H1 (cell line): Measurements from ENCODE around the gene ZBP1. TPM values are rescaled to one million over a fixed set of nuclear protein-coding genes. Genes with fewer than 3 reads are reported as not detected.

Experiments
- CTCF ChIA-PET: fragments of 300-600 bp; sonication (Branson Sonifier 250); formaldehyde crosslinking; loops from one replicate; lab custom pipeline; 2021; ENCODE audit not compliant: partially characterized antibody; lab: Charles Lee
- POLR2A ChIA-PET: fragments of 300-600 bp; sonication (Branson Sonifier 250); formaldehyde crosslinking; loops from one replicate; lab custom pipeline; 2021; ENCODE audit warnings: inconsistent platforms; ENCODE audit not compliant: partially characterized antibody; lab: Charles Lee
- DNase-seq, 2 experiments: peaks; one replicate each; pipeline versions ENCODE4 v3.0.0 to v3.0.0-alpha.2; 2010 to 2022; ENCODE audit warnings: low spot score in 2 of 2, low read depth in 1 of 2, mixed read lengths in 1 of 2
- FAIRE-seq: peaks from 2 replicates; lab custom pipeline; 2011; peaks lifted over from hg19 to GRCh38; lab: Jason Lieb, UNC
- H2AFZ ChIP-seq: 2 replicates; pipeline ENCODE4 v1.8.1; 2012; ENCODE audit warnings: low read length, inconsistent platforms
- H2AK5ac ChIP-seq: 2 replicates; pipeline ENCODE4 v1.6.1; 2013; ENCODE audit warnings: low read depth, low read length
- H2BK120ac ChIP-seq: replicated peaks from 2 replicates; pipeline ENCODE3; 2013; ENCODE audit warnings: low read depth, low read length, inconsistent platforms
- H2BK12ac ChIP-seq: 2 replicates; pipeline ENCODE4 v1.6.1; 2013; ENCODE audit warnings: low read depth, low read length
- H2BK15ac ChIP-seq: 2 replicates; pipeline ENCODE4 v1.6.1; 2013; ENCODE audit warnings: low read length
- H2BK20ac ChIP-seq: 2 replicates; pipeline ENCODE4 v1.6.1; 2013; ENCODE audit warnings: low read length
- H2BK5ac ChIP-seq: 2 replicates; pipeline ENCODE4 v1.6.1; 2013; ENCODE audit warnings: low read depth, low read length
- H3K14ac ChIP-seq: 2 replicates; pipeline ENCODE4 v1.6.1; 2013; ENCODE audit warnings: inconsistent platforms; ENCODE audit not compliant: insufficient read length
- H3K18ac ChIP-seq: 2 replicates; pipeline ENCODE4 v1.6.1; 2013; ENCODE audit warnings: low read length; ENCODE audit errors: extremely low read depth
- H3K23ac ChIP-seq: 2 replicates; pipeline ENCODE4 v1.6.1; 2013; ENCODE audit warnings: inconsistent platforms; ENCODE audit not compliant: insufficient read length
- H3K23me2 ChIP-seq: 2 replicates; pipeline ENCODE4 v1.6.1; 2013; ENCODE audit warnings: low read depth, low read length
- H3K27ac ChIP-seq: 2 replicates; pipeline ENCODE4 v1.6.1; 2011; ENCODE audit warnings: low read depth, low read length, inconsistent platforms
- H3K27me3 ChIP-seq, 4 experiments: replicated peaks in 1 of 4; 1 replicate in 1 of 4; 2 replicates in 3 of 4; pipeline versions ENCODE4 v1.6.1 to v1.8.1; 2011 to 2013; ENCODE audit warnings: low read length in 3 of 4, mild to moderate bottlenecking in 3 of 4, inconsistent platforms in 2 of 4, mixed read lengths in 2 of 4, moderate library complexity in 1 of 4; ENCODE audit not compliant: control insufficient read depth in 3 of 4, insufficient read depth in 3 of 4; ENCODE audit errors: extremely low read depth in 1 of 4
- H3K36me3 ChIP-seq, 4 experiments: 2 replicates each; pipeline versions ENCODE4 v1.6.1 to v1.8.1; 2011 to 2013; ENCODE audit warnings: mild to moderate bottlenecking in 4 of 4, low read length in 3 of 4, moderate library complexity in 2 of 4, control low read depth in 1 of 4, inconsistent platforms in 1 of 4; ENCODE audit not compliant: insufficient read depth in 4 of 4, control insufficient read depth in 2 of 4
- H3K4ac ChIP-seq: replicated peaks from 2 replicates; pipeline ENCODE3; 2013; ENCODE audit warnings: low read length, low read depth, mixed read lengths, inconsistent platforms; ENCODE audit not compliant: insufficient read length
- H3K4me1 ChIP-seq, 4 experiments: replicated peaks in 1 of 4; 1 replicate in 1 of 4; 2 replicates in 3 of 4; pipeline versions ENCODE4 v1.6.1 to v1.8.1; 2011 to 2013; ENCODE audit warnings: low read length in 3 of 4, inconsistent platforms in 2 of 4, mixed read lengths in 1 of 4; ENCODE audit not compliant: insufficient read depth in 4 of 4, control insufficient read depth in 3 of 4
- H3K4me2 ChIP-seq, 2 experiments: 2 replicates each; pipeline versions ENCODE4 v1.6.1 to v1.8.1; 2011 to 2013; ENCODE audit warnings: low read depth in 2 of 2, low read length in 2 of 2, control low read depth in 1 of 2, inconsistent platforms in 1 of 2, mild to moderate bottlenecking in 1 of 2; ENCODE audit not compliant: insufficient read depth in 1 of 2
- H3K4me3 ChIP-seq, 4 experiments: fragments of 200-600, 300-600 bp in 1 of 4; sonication (generic), shearing (Covaris generic), sonication (Bioruptor Twin) in 1 of 4; 2 replicates each; pipeline versions ENCODE4 v1.5.1 to v1.8.1; 2011 to 2016; ENCODE audit warnings: low read length in 4 of 4, low read depth in 3 of 4, control low read depth in 2 of 4, inconsistent platforms in 2 of 4, mild to moderate bottlenecking in 2 of 4, mixed read lengths in 1 of 4, moderate library complexity in 1 of 4; ENCODE audit not compliant: insufficient read depth in 2 of 4; ENCODE audit errors: extremely low read depth in 1 of 4
- H3K56ac ChIP-seq: replicated peaks from 2 replicates; pipeline ENCODE3; 2013; ENCODE audit warnings: low read depth, mild to moderate bottlenecking, mixed read lengths, low read length, inconsistent platforms; ENCODE audit not compliant: insufficient read length
- H3K79me1 ChIP-seq: 2 replicates; pipeline ENCODE4 v1.6.1; 2013; ENCODE audit warnings: low read depth, low read length, control low read depth
- H3K79me2 ChIP-seq, 2 experiments: 2 replicates each; pipeline versions ENCODE4 v1.6.1 to v1.8.1; 2012 to 2013; ENCODE audit warnings: low read length in 2 of 2, mild to moderate bottlenecking in 2 of 2, inconsistent platforms in 1 of 2; ENCODE audit not compliant: insufficient read depth in 2 of 2, control insufficient read depth in 1 of 2
- H3K9ac ChIP-seq, 4 experiments: replicated peaks in 1 of 4; 1 replicate in 1 of 4; 2 replicates in 3 of 4; pipeline versions ENCODE4 v1.6.1 to v1.8.1; 2011 to 2013; ENCODE audit warnings: low read depth in 3 of 4, low read length in 3 of 4, control low read depth in 2 of 4, mild to moderate bottlenecking in 2 of 4, moderate library complexity in 2 of 4, inconsistent platforms in 1 of 4; ENCODE audit errors: extremely low read depth in 1 of 4
- H3K9me3 ChIP-seq, 2 experiments: 2 replicates each; pipeline versions ENCODE4 v1.6.1 to v1.8.1; 2012 to 2013; ENCODE audit warnings: mild to moderate bottlenecking in 2 of 2, moderate library complexity in 2 of 2, control low read depth in 1 of 2, inconsistent platforms in 1 of 2, low read depth in 1 of 2, low read length in 1 of 2, mixed read lengths in 1 of 2; ENCODE audit not compliant: insufficient read depth in 2 of 2
- H4K20me1 ChIP-seq, 2 experiments: replicated peaks in 1 of 2; 2 replicates each; pipeline versions ENCODE3 to v1.8.1; 2011 to 2013; ENCODE audit warnings: inconsistent platforms in 2 of 2, low read length in 2 of 2, mild to moderate bottlenecking in 1 of 2; ENCODE audit not compliant: insufficient read depth in 2 of 2, control insufficient read depth in 1 of 2
- H4K5ac ChIP-seq: 2 replicates; pipeline ENCODE4 v1.6.1; 2013; ENCODE audit warnings: low read length, low read depth, mixed read lengths, inconsistent platforms; ENCODE audit not compliant: insufficient read length
- H4K8ac ChIP-seq: 2 replicates; pipeline ENCODE4 v1.8.0; 2013; ENCODE audit warnings: mild to moderate bottlenecking, moderate library complexity, low read length, inconsistent platforms; ENCODE audit not compliant: insufficient read depth; ENCODE audit errors: extremely low read depth
- H4K91ac ChIP-seq: replicated peaks from 2 replicates; pipeline ENCODE3; 2013; ENCODE audit warnings: low read length, mixed read lengths, inconsistent platforms; ENCODE audit not compliant: insufficient read length
- ATF2 ChIP-seq: IDR thresholded peaks from 2 replicates; pipeline ENCODE4 v1.6.1; 2012; ENCODE audit warnings: low read length, inconsistent platforms
- BACH1 ChIP-seq: IDR thresholded peaks from 2 replicates; pipeline ENCODE4 v1.6.1; 2012; ENCODE audit warnings: low read length, improper control_type of control experiment
- CBX5 ChIP-seq: fragments of 300-800, 300-1000 bp; sonication (generic); IDR thresholded peaks from 2 replicates; pipeline ENCODE4 v1.7.1; 2016; ENCODE audit warnings: antibody characterized with exemption, low read length, low read depth
- MAFK ChIP-seq: IDR thresholded peaks from 2 replicates; pipeline ENCODE4 v1.6.1; 2012; ENCODE audit warnings: low read depth, mild to moderate bottlenecking, improper control_type of control experiment, low read length
- MAX ChIP-seq: IDR thresholded peaks from 2 replicates; pipeline ENCODE4 v1.6.1; 2012; ENCODE audit warnings: inconsistent platforms
- RNF2 ChIP-seq: fragments of 200-900, 300-1000 bp; sonication (generic); IDR thresholded peaks from 2 replicates; pipeline ENCODE4 v1.7.1; 2016; ENCODE audit warnings: borderline replicate concordance, low read depth, mild to moderate bottlenecking, antibody characterized with exemption, low read length; ENCODE audit not compliant: poor library complexity, severe bottlenecking; ENCODE audit errors: missing control alignments
- TAF1 ChIP-seq: IDR thresholded peaks from 2 replicates; pipeline ENCODE4 v1.6.1; 2011; ENCODE audit warnings: mild to moderate bottlenecking, low read depth, low read length
- USF2 ChIP-seq: IDR thresholded peaks from 2 replicates; pipeline ENCODE4 v1.6.1; 2011; ENCODE audit warnings: low read length, improper control_type of control experiment
- WGBS, 2 experiments: shearing (Covaris generic) in 1 of 2; methylation state at CpG; one replicate each; pipeline versions ENCODE4 v1.1.6 to v1.1.7; 2013 to 2015; ENCODE audit warnings: low lambda C conversion rate in 2 of 2, mixed read lengths in 2 of 2, inconsistent platforms in 1 of 2, low coverage in 1 of 2, missing lambda C conversion rate in 1 of 2; ENCODE audit not compliant: insufficient replicate concordance in 2 of 2, insufficient coverage in 1 of 2, insufficient read length in 1 of 2; ENCODE audit errors: extremely low coverage in 1 of 2, missing lambda C conversion rate in 1 of 2; 5-methylcytosine and 5-hydroxymethylcytosine counted together
- polyA plus RNA-seq, 7 experiments: library from polyadenylated mRNA; depleted of rRNA in 3 of 7; stranded (reverse) in 5 of 7; unstranded in 2 of 7; fragments of >200 nt in 5 of 7; fragments of 200-250 nt in 2 of 7; gene quantifications; 1 replicate in 5 of 7; 2 replicates in 1 of 7; 4 replicates in 1 of 7; pipeline versions ENCODE4 v1.2.1 to v1.2.3, GENCODE V29; 2011 to 2013; ENCODE audit warnings: missing spikeins in 2 of 7, mixed read lengths in 2 of 7
- total RNA-seq: library from RNA; stranded (reverse); fragmentation: NEBNext Ultra II Directional; extraction: Animal tissue kit (Norgen Biotek cat#: 25700); gene quantifications from 2 replicates; pipeline ENCODE4 v1.2.1, GENCODE V29; 2021

ZBP1 gene
- total and polyA plus RNA-seq, 2 of the 8 experiments (the other 6 are each of a cell fraction or from before 2014, with no cell fraction given), result not detected

DNA sequence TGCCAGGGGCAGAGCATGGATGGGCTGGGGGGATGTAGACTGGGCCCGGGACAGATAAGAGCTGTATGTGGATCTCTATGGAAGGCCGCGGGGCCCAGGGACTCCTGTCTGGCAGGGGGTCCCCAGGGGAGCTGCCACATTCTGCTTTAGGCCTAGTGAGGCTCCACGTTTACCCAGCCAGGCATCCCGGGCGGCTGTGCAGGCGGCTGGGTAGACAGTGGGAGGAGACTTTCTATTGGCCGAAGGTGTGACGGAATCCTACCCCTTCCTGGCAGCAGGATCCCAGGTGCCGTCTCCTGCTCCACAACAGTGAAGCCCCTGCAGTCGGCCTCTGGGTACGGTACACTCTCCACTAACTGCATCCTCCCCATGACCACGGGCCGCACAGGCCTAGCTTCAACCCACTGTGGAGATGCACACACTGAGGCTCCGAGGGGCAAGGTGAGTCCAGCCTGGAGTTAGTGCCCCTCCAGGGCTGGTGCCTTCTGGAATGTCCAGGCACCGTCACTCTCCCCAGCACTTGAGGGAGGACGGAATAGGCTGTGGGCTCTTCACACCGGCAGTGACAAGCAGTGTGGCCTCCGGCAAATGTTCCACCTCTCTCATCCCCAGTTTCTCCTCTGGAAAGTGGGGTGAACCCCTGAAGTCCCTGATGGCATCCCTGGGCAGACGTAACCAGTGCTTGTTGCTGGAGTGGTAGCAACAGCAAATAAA lies 36.8 kb upstream of the ZBP1 start:
- Histone ChIP-seq H3K4me1 (peaks cover 0 to 11% (median 2%) of the 10 kb centered on the region in 4 experiments; a peak in 3 of 7 replicates), H2BK15ac (no peak overlapping the region), H3K27ac (no peak overlapping the region), H3K14ac (no peak overlapping the region), H3K18ac (no peak overlapping the region), H3K56ac (no peak overlapping the region), H3K79me1 (peaks cover 9% of the 10 kb centered on the region), H3K9ac (no peak overlapping the region), H2BK120ac (no peak overlapping the region), H3K9me3 (no peaks in the 10 kb centered on the region), H3K4me3 (no peak overlapping the region), H3K4me2 (no peak overlapping the region), H3K36me3 (peaks cover 3 to 7% (median 4%) of the 10 kb centered on the region in 4 experiments; a peak in 5 of 8 replicates), H3K27me3 (no peaks in the 10 kb centered on the region), H4K91ac (no peak overlapping the region), H3K23me2 (peaks cover 8% of the 10 kb centered on the region; the same call in 1 of the 2 replicates), H2AFZ (no peak overlapping the region), H3K4ac (no peak overlapping the region), H4K20me1 (peaks cover 3 to 18% of the 10 kb centered on the region in 2 experiments), H3K23ac (no peak overlapping the region), H3K79me2 (peaks cover 0 to 13% of the 10 kb centered on the region in 2 experiments; a peak in 3 of 4 replicates), H2BK12ac (no peak overlapping the region), H2AK5ac (no peak overlapping the region), H2BK5ac (peak overlapping the region; percentile 9; the same call in 1 of the 2 replicates), H4K8ac (peak overlapping the region; percentile 16; the same call in 1 of the 2 replicates), H4K5ac (no peak overlapping the region), H2BK20ac (no peak overlapping the region)
- ChIA-PET CTCF (interaction anchor here (0.9 to 4.8 kb wide), 4 partner anchors 12 to 34 kb away, joined by 3 to 28 read pairs (median 4); no protein-coding TSS in a partner anchor), POLR2A (no interaction called here)
- DNase-seq (no peak), FAIRE-seq (no peak)
- 89% methylated on average over 20 of the region's 20 CpGs; no CpG with 5 or more reads in 1 of the 2 experiments for WGBS, 2 experiments
- TF ChIP-seq TAF1 (no peak), MAFK (no peak), CBX5 (no peak), RNF2 (no peak), USF2 (no peak), ATF2 (no peak), BACH1 (no peak), MAX (no peak)
